ENCODE data around the gene CRTC1.
"Not testable (repeated sequence)": the region's sequence is repeated elsewhere in the genome, so short reads cannot be mapped to it uniquely, and the experiment has no call there.

CRTC1 gene

GRCh38 chr19:18807861-18808331 is 124.4 kb downstream of the CRTC1 start:
- TF ChIP-seq, protein P1, sequence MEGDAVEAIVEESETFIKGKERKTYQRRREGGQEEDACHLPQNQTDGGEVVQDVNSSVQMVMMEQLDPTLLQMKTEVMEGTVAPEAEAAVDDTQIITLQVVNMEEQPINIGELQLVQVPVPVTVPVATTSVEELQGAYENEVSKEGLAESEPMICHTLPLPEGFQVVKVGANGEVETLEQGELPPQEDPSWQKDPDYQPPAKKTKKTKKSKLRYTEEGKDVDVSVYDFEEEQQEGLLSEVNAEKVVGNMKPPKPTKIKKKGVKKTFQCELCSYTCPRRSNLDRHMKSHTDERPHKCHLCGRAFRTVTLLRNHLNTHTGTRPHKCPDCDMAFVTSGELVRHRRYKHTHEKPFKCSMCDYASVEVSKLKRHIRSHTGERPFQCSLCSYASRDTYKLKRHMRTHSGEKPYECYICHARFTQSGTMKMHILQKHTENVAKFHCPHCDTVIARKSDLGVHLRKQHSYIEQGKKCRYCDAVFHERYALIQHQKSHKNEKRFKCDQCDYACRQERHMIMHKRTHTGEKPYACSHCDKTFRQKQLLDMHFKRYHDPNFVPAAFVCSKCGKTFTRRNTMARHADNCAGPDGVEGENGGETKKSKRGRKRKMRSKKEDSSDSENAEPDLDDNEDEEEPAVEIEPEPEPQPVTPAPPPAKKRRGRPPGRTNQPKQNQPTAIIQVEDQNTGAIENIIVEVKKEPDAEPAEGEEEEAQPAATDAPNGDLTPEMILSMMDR (IDR thresholded peaks at IDR 0.05; ENCODE audit: insufficient read depth, low read depth, low read length, missing control alignments), result no peak
- no peak for DNase-seq (ENCODE audit: low read depth)
- no peak overlapping the region for H3K4me3 ChIP-seq (ENCODE audit: low read length)

DNA sequence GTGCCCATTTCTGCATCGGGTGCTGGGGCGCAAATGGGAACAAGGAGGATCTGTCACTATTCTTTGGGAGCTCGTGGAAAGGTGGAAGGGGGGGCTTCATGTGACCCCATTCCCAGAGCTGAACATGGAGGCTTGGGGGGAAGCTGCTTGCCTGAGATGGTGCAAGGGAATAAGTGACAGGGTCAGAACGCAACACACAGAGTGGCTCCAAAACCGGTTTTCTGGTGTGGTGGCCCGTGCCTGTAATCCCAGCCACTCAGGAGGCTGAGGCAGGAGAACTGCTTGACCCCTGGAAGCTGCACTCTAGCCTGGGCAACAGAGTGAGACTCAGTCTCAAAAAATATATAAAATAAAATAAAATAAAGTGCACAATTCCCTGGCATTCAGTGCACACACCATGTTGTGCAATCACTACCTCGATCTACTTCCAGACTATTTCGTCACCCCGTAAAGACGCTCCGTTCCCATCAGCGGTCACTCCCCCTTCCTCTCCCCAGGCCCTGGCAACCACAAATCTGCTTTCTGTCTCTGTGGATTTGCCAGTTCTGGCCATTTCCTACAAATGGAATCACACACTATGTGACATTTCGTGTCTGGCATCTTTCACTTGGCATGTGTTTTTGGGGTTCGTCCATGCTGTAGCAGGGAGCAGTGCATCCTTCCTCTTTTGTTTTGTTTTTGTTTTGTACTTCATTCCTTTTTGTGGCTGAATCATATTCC is 125.8 kb downstream of the CRTC1 start:
- H3K4me3 ChIP-seq (ENCODE audit: low read length), result no peak overlapping the region
- TF ChIP-seq, protein P1 (IDR thresholded peaks at IDR 0.05; ENCODE audit: insufficient read depth, low read depth, low read length, missing control alignments), result no peak
- DNase-seq (ENCODE audit: low read depth), result peak; percentile 75

GRCh38 chr19:18811638-18812037 is 128.2 kb downstream of the CRTC1 start:
- not testable (repeated sequence) for DNase-seq (ENCODE audit: low read depth); H3K4me3 ChIP-seq (ENCODE audit: low read length)

GRCh38 chr19:18814063-18814462 is 130.6 kb downstream of the CRTC1 start:
- H3K4me3 ChIP-seq (ENCODE audit: low read length), result no peak overlapping the region
- no peak for DNase-seq (ENCODE audit: low read depth)
- TF ChIP-seq, protein P1 (IDR thresholded peaks at IDR 0.05; ENCODE audit: insufficient read depth, low read depth, low read length, missing control alignments), result no peak

DNA sequence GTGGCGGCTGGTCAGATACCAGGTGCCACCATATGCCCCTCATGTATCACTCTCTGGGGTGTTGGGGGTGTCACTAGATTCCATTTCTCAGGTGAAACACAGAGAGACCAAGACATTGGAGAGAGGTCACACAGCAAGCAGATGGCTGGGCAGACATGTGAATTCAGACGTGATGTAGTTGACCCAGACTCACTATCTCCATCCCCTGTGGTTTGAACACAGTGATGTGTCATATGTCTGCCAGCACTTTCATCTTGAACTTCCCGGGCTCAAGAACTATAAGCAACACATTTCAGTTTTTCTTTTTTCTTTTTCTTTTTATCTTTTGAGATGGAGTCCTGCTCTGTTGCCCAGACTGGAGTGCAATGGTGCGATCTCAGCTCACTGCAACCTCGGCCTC is 132.2 kb downstream of the CRTC1 start:
- TF ChIP-seq, protein P1 (IDR thresholded peaks at IDR 0.05; ENCODE audit: insufficient read depth, low read depth, low read length, missing control alignments), result no peak
- H3K4me3 ChIP-seq (ENCODE audit: low read length), result no peak overlapping the region
- no peak for DNase-seq (ENCODE audit: low read depth)

GRCh38 chr19:18816645-18817044 is 133.2 kb downstream of the CRTC1 start:
- H3K4me3 ChIP-seq (ENCODE audit: low read length); DNase-seq (ENCODE audit: low read depth): not testable (repeated sequence)

DNA sequence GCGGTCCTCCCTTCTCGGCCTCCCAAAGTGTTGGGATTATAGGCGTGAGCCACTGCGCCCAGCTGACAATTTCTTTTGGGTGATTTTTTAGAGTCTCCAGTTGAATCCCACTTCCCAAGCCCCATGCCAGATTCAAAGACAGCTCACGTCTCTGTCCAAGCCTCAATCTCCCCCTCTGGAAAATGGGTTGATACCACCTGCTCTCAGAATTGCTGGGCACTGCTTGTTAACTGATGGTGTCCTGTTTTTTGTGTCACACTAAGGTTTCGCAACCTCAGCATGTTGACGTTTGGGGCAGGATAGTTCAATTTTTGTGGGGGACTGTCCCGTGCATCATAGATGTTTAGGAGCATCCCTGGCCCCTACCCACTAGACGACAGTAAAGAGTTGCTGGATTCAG is 134.1 kb downstream of the CRTC1 start:
- no peak for DNase-seq (ENCODE audit: low read depth)
- TF ChIP-seq, protein P1 (IDR thresholded peaks at IDR 0.05; ENCODE audit: insufficient read depth, low read depth, low read length, missing control alignments), result no peak
- H3K4me3 ChIP-seq (ENCODE audit: low read length), result no peak overlapping the region

DNA sequence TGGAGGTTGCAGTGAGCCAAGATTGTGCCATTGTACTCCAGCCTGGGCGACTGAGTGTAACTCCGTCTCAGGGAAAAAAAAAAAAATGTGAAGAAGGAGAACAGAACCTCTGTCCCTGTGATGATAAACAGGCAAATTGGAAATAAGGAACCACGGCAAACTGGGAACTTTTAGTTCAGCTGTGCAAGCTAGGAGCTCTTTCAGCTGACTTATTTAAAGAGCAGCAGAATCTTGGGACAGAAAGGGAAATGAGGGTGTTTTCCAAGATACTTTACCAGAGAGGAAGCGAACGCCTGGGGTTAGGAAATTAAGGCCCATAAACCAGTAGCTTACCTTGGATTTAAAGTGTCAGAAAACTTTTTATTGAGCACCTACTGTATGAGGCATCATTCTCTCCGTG is 145.3 kb downstream of the CRTC1 start:
- TF ChIP-seq, protein P1 (IDR thresholded peaks at IDR 0.05; ENCODE audit: insufficient read depth, low read depth, low read length, missing control alignments), result no peak
- no peak for DNase-seq (ENCODE audit: low read depth)
- no peak overlapping the region for H3K4me3 ChIP-seq (ENCODE audit: low read length)

All from epithelial cell of esophagus (primary cell).